Measurements from ENCODE around the gene SIN3A.
"Not testable (repeated sequence)": the region's sequence is repeated elsewhere in the genome, so short reads cannot be mapped to it uniquely, and the experiment has no call there.

Gene SIN3A

GRCh38 chr15:75357976-75358673, 93.4 kb downstream of the SIN3A start:
- DNase-seq (ENCODE audit: low read depth, low spot score): no peak

GRCh38 chr15:75356517-75356916, 95.0 kb downstream of the SIN3A start:
- no peak for DNase-seq (ENCODE audit: low read depth, low spot score)

DNA sequence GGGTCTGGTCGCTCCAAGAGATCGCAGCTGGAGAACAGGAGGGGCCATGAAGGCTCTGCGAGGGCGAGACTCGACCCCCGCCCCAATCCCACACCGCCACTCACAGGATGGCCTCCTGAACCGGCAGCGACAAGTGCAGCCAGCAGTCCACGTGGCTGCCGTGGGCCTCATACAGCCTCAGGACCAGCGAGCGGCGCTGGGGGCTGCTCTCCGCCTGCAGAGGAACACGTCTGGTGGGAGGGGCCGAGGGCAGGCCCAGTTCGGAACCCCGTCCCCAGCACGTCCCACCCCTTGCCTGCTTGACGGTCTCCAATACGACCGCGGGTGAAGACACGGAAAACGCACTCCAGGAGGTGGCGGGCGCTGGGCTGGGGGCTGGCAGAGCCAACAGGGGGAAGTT, 95.5 kb downstream of the SIN3A start:
- DNase-seq (ENCODE audit: low read depth, low spot score): no peak

DNA sequence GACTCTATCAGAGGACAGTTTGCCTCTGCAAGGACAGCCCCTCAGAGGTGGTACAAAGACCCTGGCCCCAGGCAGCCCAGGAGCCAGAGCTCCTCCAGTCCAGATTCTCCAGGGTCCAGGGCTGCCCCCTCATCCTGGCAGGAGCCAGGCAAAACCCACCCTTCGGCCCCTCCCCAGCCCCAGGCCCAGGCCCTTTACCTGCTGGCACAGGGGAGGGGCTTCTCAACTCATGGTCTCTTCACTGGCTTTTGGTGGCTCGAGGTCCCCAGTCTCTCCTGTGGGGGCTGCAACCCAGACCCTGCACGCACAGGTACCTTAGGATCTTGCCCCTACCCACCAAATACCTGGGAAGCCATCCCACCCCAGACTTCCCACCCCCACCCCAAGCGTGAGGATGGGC, 96.1 kb downstream of the SIN3A start:
- DNase-seq (ENCODE audit: low read depth, low spot score): no peak

- no peak for DNase-seq (ENCODE audit: low read depth, low spot score)
Observed at GRCh38 chr15:75354454-75354853, 97.0 kb downstream of the SIN3A start.

- no peak for DNase-seq (ENCODE audit: low read depth, low spot score)
Observed at GRCh38 chr15:75353604-75354003, 97.9 kb downstream of the SIN3A start.

GRCh38 chr15:75352186-75353080, 99.1 kb downstream of the SIN3A start:
- no peak for DNase-seq (ENCODE audit: low read depth, low spot score)

DNA sequence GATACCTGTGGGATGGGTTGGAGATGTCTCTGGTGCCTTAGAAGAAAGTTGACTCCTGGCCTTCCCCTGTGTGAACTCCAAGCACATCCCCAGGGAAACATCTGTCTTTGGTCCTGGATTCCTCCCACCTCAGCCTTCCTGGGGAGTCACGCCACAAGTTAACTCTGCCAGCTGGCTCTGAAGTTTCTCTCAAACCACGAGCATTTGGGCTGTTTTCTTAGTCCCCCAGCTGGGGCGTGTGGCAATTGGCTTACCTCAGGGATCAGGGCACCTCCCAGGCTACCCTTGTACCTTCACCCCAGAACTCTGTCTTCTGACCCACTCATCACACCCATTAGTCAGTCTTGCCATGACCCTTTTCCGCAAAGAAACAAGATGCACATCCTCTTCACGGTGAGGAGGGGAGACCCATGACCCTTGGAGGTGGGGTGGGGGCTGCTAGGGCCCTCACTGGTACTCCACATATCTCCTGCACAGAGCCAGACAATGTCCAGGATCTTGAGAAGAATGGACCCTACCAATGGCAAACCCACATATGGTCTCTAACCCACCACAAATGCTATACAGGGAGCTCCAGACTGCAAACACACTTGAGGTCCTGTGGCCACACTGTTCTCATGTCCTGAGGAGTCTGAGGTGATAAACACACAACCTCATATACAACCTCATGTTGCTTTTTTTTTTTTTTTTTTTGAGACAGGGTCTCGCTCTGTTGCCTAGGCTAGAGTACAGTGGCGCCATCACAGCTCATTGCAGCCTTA, 100.7 kb downstream of the SIN3A start:
- DNase-seq (ENCODE audit: low read depth, low spot score): no peak

DNA sequence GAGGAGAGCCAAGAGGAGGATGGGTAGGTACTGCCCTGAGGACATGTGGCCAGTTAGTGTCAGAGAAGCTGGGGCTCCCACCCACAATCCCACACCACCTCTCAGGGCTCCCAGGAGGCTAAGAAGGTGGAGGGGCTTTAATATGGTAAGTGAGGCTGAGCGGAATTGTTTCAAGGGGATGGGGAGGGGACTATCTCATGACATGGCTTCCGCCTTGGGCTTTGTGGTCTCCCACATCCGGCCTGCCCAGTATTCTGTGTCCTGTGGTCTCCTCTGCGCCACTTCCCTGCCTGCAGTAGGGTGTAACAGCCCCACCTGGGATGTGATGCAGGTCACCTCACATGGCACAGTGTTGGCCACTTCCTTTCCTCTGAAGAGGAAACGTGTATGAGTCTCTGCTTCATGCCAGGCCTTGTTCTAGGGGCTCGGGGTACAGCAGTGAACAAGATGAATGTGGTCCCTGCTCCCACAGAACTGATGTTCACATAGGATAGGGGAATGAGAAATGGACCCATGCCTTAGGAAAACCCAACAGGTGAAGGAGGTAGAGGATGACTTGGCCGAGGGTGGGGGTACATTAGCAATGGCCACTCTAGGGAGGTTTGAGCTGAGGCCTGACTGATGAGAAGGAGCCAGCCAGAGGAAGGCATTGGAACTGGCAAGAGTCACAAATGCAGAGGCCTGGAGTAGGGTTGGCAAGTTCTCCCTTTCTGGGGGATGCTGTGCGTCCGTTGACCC, 101.5 kb downstream of the SIN3A start:
- no peak for DNase-seq (ENCODE audit: low read depth, low spot score)

DNA sequence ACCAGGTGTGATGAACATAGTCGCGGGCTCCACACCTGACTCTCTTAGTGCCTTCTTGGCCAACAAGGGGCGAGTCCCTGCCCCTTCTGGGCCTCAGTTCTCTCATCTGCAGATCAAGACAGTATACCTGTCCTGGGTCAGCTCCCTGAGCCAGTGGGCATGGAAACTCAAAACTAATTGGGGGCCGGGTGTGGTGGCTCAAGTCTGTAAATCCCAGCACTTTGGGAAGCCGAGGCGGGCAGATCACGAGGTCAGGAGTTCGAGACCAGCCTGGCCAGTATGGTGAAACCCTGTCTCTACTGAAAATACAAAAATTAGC, 102.2 kb downstream of the SIN3A start:
- not testable (repeated sequence) for DNase-seq (ENCODE audit: low read depth, low spot score)

- peak; percentile 30 for DNase-seq (ENCODE audit: low read depth, low spot score)
Observed at GRCh38 chr15:75348562-75349350, 102.7 kb downstream of the SIN3A start.

GRCh38 chr15:75348034-75348561, 103.4 kb downstream of the SIN3A start:
- DNase-seq (ENCODE audit: low read depth, low spot score): peak; percentile 39

- DNase-seq (ENCODE audit: low read depth, low spot score): peak; percentile 70
Observed at GRCh38 chr15:75347222-75348033, 104.1 kb downstream of the SIN3A start.

GRCh38 chr15:75346796-75347221, 104.7 kb downstream of the SIN3A start, which contains the start of gene NEIL1:
NEIL1 (plus strand) TSS chr15:75347039; CDS start chr15:75348906, 1,867 bp downstream.
- peak; percentile 21 for DNase-seq (ENCODE audit: low read depth, low spot score)

DNA sequence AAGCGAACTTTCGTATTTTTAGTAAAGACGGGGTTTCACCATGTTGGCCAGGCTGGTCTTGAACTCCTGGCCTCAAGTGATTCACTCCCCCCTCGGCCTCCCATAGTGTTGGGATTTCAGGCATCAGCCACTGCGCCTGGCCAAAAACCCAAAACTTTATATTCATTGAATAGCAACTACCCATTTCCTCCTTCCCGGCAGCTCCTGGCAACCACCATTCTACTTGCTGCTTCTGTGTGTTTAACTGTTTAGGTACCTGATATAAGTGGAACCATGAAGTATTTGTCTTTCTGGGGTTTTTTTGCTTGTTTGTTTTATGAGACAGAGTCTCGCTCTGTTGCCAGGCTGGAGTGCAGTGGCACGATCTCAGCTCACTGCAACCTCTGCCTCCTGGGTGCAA, 107.5 kb downstream of the SIN3A start:
- DNase-seq (ENCODE audit: low read depth, low spot score): not testable (repeated sequence)

DNA sequence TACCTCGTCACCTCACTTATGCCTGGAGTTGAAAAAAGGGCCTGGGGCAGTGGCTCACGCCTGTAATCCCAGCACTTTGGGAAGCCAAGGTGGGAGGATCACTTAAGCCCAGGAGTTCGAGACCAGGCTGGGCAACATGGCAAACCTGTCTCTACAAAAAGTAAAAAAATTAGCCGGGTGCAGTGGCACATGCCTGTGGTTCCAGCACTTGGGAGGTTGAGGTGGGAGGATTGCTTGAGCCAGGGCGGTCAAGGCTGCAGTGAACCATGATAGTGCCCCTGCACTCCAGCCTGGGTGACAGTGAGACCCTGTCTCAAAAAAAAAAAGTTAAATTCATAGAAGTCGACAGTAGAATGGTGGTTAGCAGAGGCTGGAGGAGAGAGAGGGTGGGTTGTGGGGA, 109.3 kb downstream of the SIN3A start:
- DNase-seq (ENCODE audit: low read depth, low spot score): no peak

DNA sequence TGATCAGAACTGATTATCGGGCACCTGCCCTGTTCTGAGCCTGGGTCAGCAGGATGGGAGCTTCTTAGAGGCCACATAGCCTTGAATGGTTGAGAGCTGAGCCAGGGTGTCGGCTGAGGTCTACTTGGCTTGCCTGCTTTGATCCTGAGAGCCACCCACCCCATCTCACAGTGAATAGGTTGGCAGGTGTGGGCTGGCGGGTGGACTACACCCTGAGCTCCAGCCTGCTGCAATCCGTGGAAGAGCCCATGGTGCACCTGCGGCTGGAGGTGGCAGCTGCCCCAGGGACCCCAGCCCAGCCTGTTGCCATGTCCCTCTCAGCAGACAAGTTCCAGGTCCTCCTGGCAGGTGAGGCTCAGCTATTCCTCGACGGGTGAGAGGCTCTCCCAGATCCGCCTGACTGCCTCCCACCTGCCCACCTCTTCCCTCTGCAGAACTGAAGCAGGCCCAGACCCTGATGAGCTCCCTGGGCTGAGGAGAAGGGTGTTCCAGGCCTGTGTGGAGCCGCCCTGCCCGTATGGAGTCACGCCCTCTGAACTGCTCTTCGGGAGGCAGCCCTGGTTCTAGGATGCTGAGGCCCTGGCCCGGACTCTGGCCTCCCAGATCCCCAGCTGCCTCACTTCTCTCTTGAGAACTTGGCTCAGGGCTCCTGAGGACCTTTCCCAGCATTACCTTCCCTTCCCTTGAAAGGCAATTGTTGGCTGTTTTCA, 111.8 kb downstream of the SIN3A start:
- DNase-seq (ENCODE audit: low read depth, low spot score): no peak

DNA sequence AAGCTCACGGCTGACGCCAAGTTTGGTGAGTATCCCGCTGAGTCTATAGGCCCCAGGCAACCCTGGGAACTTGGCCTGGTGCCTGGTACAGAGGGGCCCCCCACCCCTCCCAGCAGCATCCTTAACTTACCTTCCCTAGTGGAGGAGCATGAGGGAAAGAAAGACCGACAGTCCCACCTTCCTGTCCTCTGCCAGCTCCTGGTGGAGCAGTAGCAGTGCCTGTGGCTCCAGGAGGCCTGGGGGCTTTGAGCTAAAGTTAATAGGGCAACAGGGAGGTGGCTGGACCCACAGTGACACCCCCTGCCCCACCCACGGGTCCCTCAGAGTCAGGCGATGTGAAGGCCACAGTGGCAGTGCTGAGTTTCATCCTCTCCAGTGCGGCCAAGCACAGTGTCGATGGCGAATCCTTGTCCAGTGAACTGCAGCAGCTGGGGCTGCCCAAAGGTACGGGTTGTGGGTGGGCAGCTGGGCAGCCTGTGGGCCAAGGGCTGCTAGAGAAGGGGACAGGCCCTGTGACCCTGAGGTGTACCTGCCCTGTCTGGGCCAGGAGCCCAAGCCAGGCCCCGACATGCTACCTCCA, 112.7 kb downstream of the SIN3A start:
- no peak for DNase-seq (ENCODE audit: low read depth, low spot score)
